GM23338 (cell line): Measurements from ENCODE around the gene CEACAM7.

ENCODE experiments used
- EZH2 ChIP-seq: fragments of 200-600 bp; sonication (generic); IDR thresholded peaks from one replicate; pipeline ENCODE4 v1.8.0; 2017; ENCODE audit warnings: antibody characterized with exemption, mild to moderate bottlenecking, low read depth; ENCODE audit not compliant: unreplicated experiment
- NANOG ChIP-seq: IDR thresholded peaks from 2 replicates; pipeline ENCODE4 v1.6.1; 2016; ENCODE audit warnings: antibody characterized with exemption, borderline replicate concordance

DNA sequence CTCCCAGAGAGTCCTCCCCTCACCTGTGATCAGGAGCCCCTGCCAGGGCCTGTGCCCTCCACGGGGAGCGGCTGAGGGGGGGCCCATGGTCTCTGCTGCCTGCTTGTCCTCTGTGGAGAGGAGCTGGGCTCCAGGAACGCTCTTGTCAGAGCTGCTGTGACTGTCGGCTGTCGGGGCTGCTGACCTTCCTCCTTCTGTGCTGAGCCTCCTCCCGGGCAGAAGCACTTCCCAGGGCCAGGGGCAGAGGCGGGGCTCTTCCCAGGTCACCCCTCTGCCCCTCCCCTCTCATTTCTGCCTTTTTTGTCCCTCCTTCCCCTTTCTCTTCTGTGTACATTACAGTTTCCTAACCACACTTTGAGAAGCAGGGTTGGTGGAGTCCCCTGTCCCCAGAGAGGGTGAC, 61.2 kb downstream of the CEACAM7 start, which contains the start of gene CEACAM4:
- TF ChIP-seq EZH2: no peak
- no peak for TF ChIP-seq NANOG
